ENCODE data around the gene RNF123. TPM values are rescaled to one million over a fixed set of nuclear protein-coding genes. Genes with fewer than 3 reads are reported as not detected.

RNF123 gene
- total RNA-seq, 2 donors from 2014 or later = 36.4 to 39.3 TPM

GRCh38 chr3:49646236-49646635, 43.1 kb upstream of the RNF123 start:
- no peak for DNase-seq
- Histone ChIP-seq H3K4me1 (no peaks in the 10 kb centered on the region), H3K27me3 (no peaks in the 10 kb centered on the region), H3K4me3 (no peak overlapping the region), H3K9me3 (no peaks in the 10 kb centered on the region), H3K36me3 (no peaks in the 10 kb centered on the region), H3K9ac (ENCODE audit: low read depth in 2 of 2, low read length in 2 of 2) (no peak overlapping the region), H3K27ac (no peak overlapping the region)
- intact Hi-C loops (cut with DNase I) = no loop called here
- TF ChIP-seq, protein P1, sequence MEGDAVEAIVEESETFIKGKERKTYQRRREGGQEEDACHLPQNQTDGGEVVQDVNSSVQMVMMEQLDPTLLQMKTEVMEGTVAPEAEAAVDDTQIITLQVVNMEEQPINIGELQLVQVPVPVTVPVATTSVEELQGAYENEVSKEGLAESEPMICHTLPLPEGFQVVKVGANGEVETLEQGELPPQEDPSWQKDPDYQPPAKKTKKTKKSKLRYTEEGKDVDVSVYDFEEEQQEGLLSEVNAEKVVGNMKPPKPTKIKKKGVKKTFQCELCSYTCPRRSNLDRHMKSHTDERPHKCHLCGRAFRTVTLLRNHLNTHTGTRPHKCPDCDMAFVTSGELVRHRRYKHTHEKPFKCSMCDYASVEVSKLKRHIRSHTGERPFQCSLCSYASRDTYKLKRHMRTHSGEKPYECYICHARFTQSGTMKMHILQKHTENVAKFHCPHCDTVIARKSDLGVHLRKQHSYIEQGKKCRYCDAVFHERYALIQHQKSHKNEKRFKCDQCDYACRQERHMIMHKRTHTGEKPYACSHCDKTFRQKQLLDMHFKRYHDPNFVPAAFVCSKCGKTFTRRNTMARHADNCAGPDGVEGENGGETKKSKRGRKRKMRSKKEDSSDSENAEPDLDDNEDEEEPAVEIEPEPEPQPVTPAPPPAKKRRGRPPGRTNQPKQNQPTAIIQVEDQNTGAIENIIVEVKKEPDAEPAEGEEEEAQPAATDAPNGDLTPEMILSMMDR (IDR thresholded peaks at IDR 0.05) = no peak

- H3K4me1 ChIP-seq = no peaks in the 10 kb centered on the region
- no peak overlapping the region for H3K9ac ChIP-seq (ENCODE audit: low read depth in 2 of 2, low read length in 2 of 2)
- TF ChIP-seq, protein P1 (IDR thresholded peaks at IDR 0.05) = no peak
- DNase-seq = no peak
- H3K27me3 ChIP-seq = no peaks in the 10 kb centered on the region
- no peak overlapping the region for H3K27ac ChIP-seq
- no peak overlapping the region for H3K4me3 ChIP-seq
- intact Hi-C loops (cut with DNase I) = no loop called here
- no peaks in the 10 kb centered on the region for H3K9me3 ChIP-seq
- H3K36me3 ChIP-seq = no peaks in the 10 kb centered on the region
These were observed 41.6 kb upstream of the RNF123 start for GRCh38 chr3:49647741-49648140.

DNA sequence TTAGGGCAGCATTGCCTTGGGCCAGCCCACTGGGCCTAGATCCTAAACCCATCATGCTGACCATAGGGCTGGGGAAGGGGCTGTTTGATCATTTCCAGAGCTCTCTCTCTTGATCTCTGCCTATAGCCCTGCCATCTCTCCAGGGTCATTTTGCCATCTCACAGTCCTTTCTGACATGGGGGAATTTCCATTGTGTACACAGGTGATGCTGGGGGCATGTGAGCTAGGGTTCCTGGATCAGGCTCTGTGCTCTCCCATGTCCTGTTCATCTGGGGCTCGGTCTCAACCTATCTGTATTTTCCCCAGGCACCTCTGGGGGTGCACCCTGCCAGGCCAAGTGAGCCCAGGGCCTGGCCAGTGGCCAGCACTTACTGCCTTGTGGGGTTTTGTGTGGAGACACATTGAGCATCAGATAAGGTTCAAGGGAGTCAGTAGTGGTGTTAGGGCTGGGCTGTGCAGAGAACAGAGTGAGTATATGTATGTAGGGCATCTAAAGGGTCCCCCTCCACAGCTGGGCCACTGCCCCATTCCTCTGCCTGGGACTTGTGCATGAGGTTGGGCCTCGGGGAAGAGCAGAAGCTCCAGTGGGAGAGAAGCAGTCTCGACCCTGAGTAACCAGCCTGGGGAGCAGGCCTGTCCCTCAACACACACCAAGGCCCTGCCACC, 40.9 kb upstream of the RNF123 start:
- no peak for DNase-seq
- no peaks in the 10 kb centered on the region for H3K36me3 ChIP-seq
- H3K27me3 ChIP-seq = no peaks in the 10 kb centered on the region
- no peak overlapping the region for H3K4me3 ChIP-seq
- H3K4me1 ChIP-seq = no peaks in the 10 kb centered on the region
- intact Hi-C loops (cut with DNase I) = no loop called here
- H3K9ac ChIP-seq (ENCODE audit: low read depth in 2 of 2, low read length in 2 of 2) = no peak overlapping the region
- TF ChIP-seq, protein P1 (IDR thresholded peaks at IDR 0.05) = no peak
- H3K9me3 ChIP-seq = no peaks in the 10 kb centered on the region
- H3K27ac ChIP-seq = no peak overlapping the region

- Histone ChIP-seq H3K4me3 (no peak overlapping the region), H3K4me1 (no peaks in the 10 kb centered on the region), H3K27ac (no peak overlapping the region), H3K9ac (ENCODE audit: low read depth in 2 of 2, low read length in 2 of 2) (peak overlapping the region in 1 of 2 donors; percentile 12), H3K9me3 (no peaks in the 10 kb centered on the region), H3K27me3 (no peaks in the 10 kb centered on the region), H3K36me3 (no peaks in the 10 kb centered on the region)
- TF ChIP-seq, protein P1 (IDR thresholded peaks at IDR 0.05) = no peak
- no peak for DNase-seq
- intact Hi-C loops (cut with DNase I) = no loop called here
These were observed 39.8 kb upstream of the RNF123 start for GRCh38 chr3:49649576-49649975.

DNA sequence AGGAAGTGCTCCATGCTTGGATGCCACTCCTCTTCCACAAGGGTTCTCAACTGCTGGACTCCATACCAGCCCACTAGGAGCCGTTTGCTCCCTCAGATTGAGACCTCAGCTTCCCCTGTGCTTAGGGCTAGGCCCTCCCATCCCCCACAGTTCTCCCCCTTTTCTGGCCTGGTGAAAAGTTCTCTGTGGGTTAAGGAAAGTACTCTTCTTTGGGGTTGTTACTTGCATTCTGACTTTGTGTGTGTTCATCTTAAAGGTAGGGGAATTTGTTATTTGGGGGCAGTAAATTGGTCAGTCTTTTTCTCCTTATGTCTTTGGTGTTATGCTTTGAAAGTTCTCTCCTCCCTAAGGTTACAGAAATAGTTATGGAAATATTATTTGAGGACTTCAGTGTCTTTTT, 39.2 kb upstream of the RNF123 start:
- Histone ChIP-seq H3K36me3 (no peaks in the 10 kb centered on the region), H3K9me3 (no peaks in the 10 kb centered on the region), H3K9ac (ENCODE audit: low read depth in 2 of 2, low read length in 2 of 2) (no peak overlapping the region), H3K27ac (no peak overlapping the region), H3K27me3 (no peaks in the 10 kb centered on the region), H3K4me1 (no peaks in the 10 kb centered on the region), H3K4me3 (no peak overlapping the region)
- TF ChIP-seq, protein P1 (IDR thresholded peaks at IDR 0.05) = no peak
- no peak for DNase-seq
- intact Hi-C loops (cut with DNase I) = no loop called here

All from colonic mucosa (tissue), 4 donors.